T-helper 2 cell (primary cell): ENCODE results near the gene PLEKHA6.

Source experiments
- DNase-seq, 5 experiments: peaks; one replicate each; pipeline versions ENCODE4 v3.0.0 to v3.0.0-alpha.2; 2012 to 2022

Gene PLEKHA6

GRCh38 chr1:204353213-204353910 lies 6.4 kb downstream of the PLEKHA6 start:
- no peak for DNase-seq

GRCh38 chr1:204350857-204351573 lies 8.7 kb downstream of the PLEKHA6 start:
- DNase-seq, result no peak

- no peak for DNase-seq
Measured at GRCh38 chr1:204350312-204350711, 9.4 kb downstream of the PLEKHA6 start.

- no peak for DNase-seq
Measured at GRCh38 chr1:204349602-204350001, 10.1 kb downstream of the PLEKHA6 start.

- DNase-seq, result no peak
Measured at GRCh38 chr1:204348722-204349121, 11.0 kb downstream of the PLEKHA6 start.

- DNase-seq, result no peak
Measured at GRCh38 chr1:204348242-204348641, 11.5 kb downstream of the PLEKHA6 start.

- DNase-seq, result no peak
Measured at GRCh38 chr1:204345941-204346645, 13.6 kb downstream of the PLEKHA6 start.

GRCh38 chr1:204345438-204345841 lies 14.3 kb downstream of the PLEKHA6 start:
- DNase-seq, result no peak

GRCh38 chr1:204344665-204345355 lies 14.9 kb downstream of the PLEKHA6 start:
- DNase-seq, result no peak

- DNase-seq, result no peak
Measured at GRCh38 chr1:204343802-204344201, 15.9 kb downstream of the PLEKHA6 start.

- no peak for DNase-seq
Measured at GRCh38 chr1:204343247-204343646, 16.5 kb downstream of the PLEKHA6 start.

GRCh38 chr1:204342310-204342709 lies 17.4 kb downstream of the PLEKHA6 start:
- DNase-seq, result no peak

- no peak for DNase-seq
Measured at GRCh38 chr1:204341380-204341779, 18.3 kb downstream of the PLEKHA6 start.

- DNase-seq, result no peak
Measured at GRCh38 chr1:204340081-204340889, 19.4 kb downstream of the PLEKHA6 start.

- no peak for DNase-seq
Measured at GRCh38 chr1:204339541-204339940, 20.2 kb downstream of the PLEKHA6 start.

- DNase-seq, result no peak
Measured at GRCh38 chr1:204338997-204339396, 20.7 kb downstream of the PLEKHA6 start.

GRCh38 chr1:204338360-204338759 lies 21.4 kb downstream of the PLEKHA6 start:
- DNase-seq, result no peak

- no peak for DNase-seq
Measured at GRCh38 chr1:204337583-204337982, 22.1 kb downstream of the PLEKHA6 start.

- no peak for DNase-seq
Measured at GRCh38 chr1:204337036-204337429, 22.7 kb downstream of the PLEKHA6 start.

GRCh38 chr1:204336421-204337035 lies 23.2 kb downstream of the PLEKHA6 start:
- DNase-seq, result peak in 1 of 5 experiments; percentile 15

- DNase-seq, result no peak
Measured at GRCh38 chr1:204335533-204335932, 24.2 kb downstream of the PLEKHA6 start.

- no peak for DNase-seq
Measured at GRCh38 chr1:204335085-204335484, 24.6 kb downstream of the PLEKHA6 start.
